Fibroblast of lung (primary cell): ENCODE measurements around the gene ART3. TPM values are rescaled to one million over a fixed set of nuclear protein-coding genes. Genes with fewer than 3 reads are reported as not detected.

Experiments
- DNase-seq, 2 donors: peaks; one replicate each; pipeline versions ENCODE4 v3.0.0 to v3.0.0-alpha.2; 2010; ENCODE audit warnings: low read depth in 2 of 2
- H2AFZ ChIP-seq: 2 replicates; pipeline ENCODE4 v1.5.1; 2012; ENCODE audit warnings: low read length, control low read depth, inconsistent platforms
- H3K27ac ChIP-seq: 2 replicates; pipeline ENCODE4 v1.5.1; 2011; ENCODE audit warnings: low read length, control low read depth; ENCODE audit not compliant: insufficient read depth
- H3K27me3 ChIP-seq: 2 replicates; pipeline ENCODE4 v1.5.1; 2011; ENCODE audit warnings: mild to moderate bottlenecking, low read length; ENCODE audit not compliant: control insufficient read depth, insufficient read depth
- H3K36me3 ChIP-seq: 2 replicates; pipeline ENCODE4 v1.5.1; 2011; ENCODE audit warnings: low read length; ENCODE audit not compliant: control insufficient read depth, insufficient read depth
- H3K4me1 ChIP-seq: 2 replicates; pipeline ENCODE4 v1.5.1; 2011; ENCODE audit warnings: low read length; ENCODE audit not compliant: control insufficient read depth, insufficient read depth; ENCODE audit errors: extremely low read depth
- H3K4me2 ChIP-seq: 2 replicates; pipeline ENCODE4 v1.5.1; 2011; ENCODE audit warnings: low read length, control low read depth; ENCODE audit not compliant: insufficient read depth; ENCODE audit errors: extremely low read depth
- H3K4me3 ChIP-seq, 4 experiments: fragments of 200-600 bp in 1 of 4; sonication (generic) in 1 of 4; replicated peaks in 1 of 4; 2 replicates each; pipeline ENCODE4 v1.5.1; 2011 to 2016; ENCODE audit warnings: low read length in 4 of 4, low read depth in 3 of 4, mild to moderate bottlenecking in 3 of 4, control low read depth in 2 of 4, inconsistent platforms in 1 of 4, mixed read lengths in 1 of 4; ENCODE audit not compliant: insufficient read depth in 1 of 4; ENCODE audit errors: control extremely low read depth in 1 of 4
- H3K79me2 ChIP-seq: 2 replicates; pipeline ENCODE4 v1.5.1; 2012; ENCODE audit warnings: mild to moderate bottlenecking, low read length, inconsistent platforms; ENCODE audit not compliant: control insufficient read depth, insufficient read depth
- H3K9ac ChIP-seq: 2 replicates; pipeline ENCODE4 v1.5.1; 2011; ENCODE audit warnings: mild to moderate bottlenecking, low read length, control low read depth; ENCODE audit not compliant: insufficient read depth
- H3K9me3 ChIP-seq: 2 replicates; pipeline ENCODE4 v1.5.1; 2012; ENCODE audit warnings: low read depth, low read length; ENCODE audit not compliant: control insufficient read depth, insufficient read depth
- H4K20me1 ChIP-seq: 2 replicates; pipeline ENCODE4 v1.5.1; 2011; ENCODE audit warnings: low read length; ENCODE audit not compliant: control insufficient read depth, insufficient read depth; ENCODE audit errors: extremely low read depth
- CTCF ChIP-seq, 2 donors: IDR thresholded peaks in 1 of 2; conservative IDR thresholded peaks in 1 of 2; 1 replicate in 1 of 2; 2 replicates in 1 of 2; pipeline ENCODE4 v1.5.1; 2011 to 2012; ENCODE audit warnings: low read length in 2 of 2, control low read depth in 1 of 2, inconsistent platforms in 1 of 2, low read depth in 1 of 2, mild to moderate bottlenecking in 1 of 2
- EZH2 ChIP-seq: IDR thresholded peaks from 2 replicates; pipeline ENCODE4 v1.5.1; 2012; ENCODE audit warnings: low read length, control low read depth, mild to moderate bottlenecking; ENCODE audit errors: missing control alignments
- polyA plus RNA-seq, 2 donors: library from polyadenylated mRNA; depleted of rRNA in 1 of 2; stranded (reverse) in 1 of 2; unstranded in 1 of 2; fragments of >200 nt; gene quantifications; 2 replicates each; pipeline ENCODE4 v1.2.1, GENCODE V29; 2011 to 2012; ENCODE audit warnings: missing spikeins in 1 of 2
- total RNA-seq: library from RNA; depleted of rRNA; stranded (reverse); fragments of >200 nt; gene quantifications from 2 replicates; pipeline ENCODE4 v1.2.1, GENCODE V29; 2014

Gene ART3
- total and polyA plus RNA-seq, 2 donors (not counting 1 experiment from before 2014, with no cell fraction given): 0.27 TPM; not detected in 1

DNA sequence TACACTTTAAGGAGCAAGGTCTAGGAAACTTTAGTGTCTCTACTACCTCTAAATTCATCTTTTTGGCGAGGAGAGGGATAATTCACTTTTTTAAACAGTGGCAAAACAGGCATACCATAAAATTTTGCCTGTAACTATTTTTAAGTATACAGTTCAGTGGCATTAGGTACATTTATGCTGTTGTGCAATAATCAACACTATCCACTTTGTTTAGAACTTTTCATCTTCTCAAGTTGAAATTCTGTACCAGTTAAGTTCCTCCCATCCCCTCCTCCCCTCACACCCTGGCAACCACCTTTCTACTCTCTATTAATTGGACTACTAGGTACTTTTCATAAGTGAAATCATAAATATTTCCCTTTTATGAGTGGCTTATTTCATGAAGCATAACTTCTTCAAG is 42.3 kb downstream of the ART3 start:
- H3K9ac ChIP-seq: no peak overlapping the region
- H3K79me2 ChIP-seq: no peaks in the 10 kb centered on the region
- no peak overlapping the region for H3K27ac ChIP-seq
- TF ChIP-seq EZH2 (no peak), CTCF (conservative IDR thresholded peaks at IDR 0.05 in 1 of 2, IDR thresholded peaks at IDR 0.05 in 1 of 2; ENCODE audit: low read depth in 1 of 2, low read length in 2 of 2) (no peak)
- no peak overlapping the region for H3K4me2 ChIP-seq
- H3K36me3 ChIP-seq: peaks cover 5% of the 10 kb centered on the region
- no peaks in the 10 kb centered on the region for H3K9me3 ChIP-seq
- no peaks in the 10 kb centered on the region for H3K27me3 ChIP-seq
- H2AFZ ChIP-seq: no peak overlapping the region
- no peaks in the 10 kb centered on the region for H3K4me1 ChIP-seq
- no peak overlapping the region for H3K4me3 ChIP-seq
- no peak for DNase-seq
- no peaks in the 10 kb centered on the region for H4K20me1 ChIP-seq

- peaks cover 5% of the 10 kb centered on the region for H3K36me3 ChIP-seq
- no peak overlapping the region for H3K27ac ChIP-seq
- H3K4me2 ChIP-seq: no peak overlapping the region
- H3K9me3 ChIP-seq: no peaks in the 10 kb centered on the region
- H2AFZ ChIP-seq: no peak overlapping the region
- no peak overlapping the region for H3K4me3 ChIP-seq
- no peak for DNase-seq
- no peaks in the 10 kb centered on the region for H4K20me1 ChIP-seq
- no peak for TF ChIP-seq CTCF (conservative IDR thresholded peaks at IDR 0.05 in 1 of 2, IDR thresholded peaks at IDR 0.05 in 1 of 2; ENCODE audit: low read depth in 1 of 2, low read length in 2 of 2)
- no peak for TF ChIP-seq EZH2
- no peak overlapping the region for H3K9ac ChIP-seq
- H3K27me3 ChIP-seq: no peaks in the 10 kb centered on the region
- no peaks in the 10 kb centered on the region for H3K4me1 ChIP-seq
- no peaks in the 10 kb centered on the region for H3K79me2 ChIP-seq
Measured at GRCh38 chr4:76117536-76117935, 43.0 kb downstream of the ART3 start.

- no peaks in the 10 kb centered on the region for H3K27me3 ChIP-seq
- TF ChIP-seq EZH2 (no peak), CTCF (conservative IDR thresholded peaks at IDR 0.05 in 1 of 2, IDR thresholded peaks at IDR 0.05 in 1 of 2; ENCODE audit: low read depth in 1 of 2, low read length in 2 of 2) (no peak)
- no peaks in the 10 kb centered on the region for H3K4me1 ChIP-seq
- H3K9ac ChIP-seq: no peak overlapping the region
- H3K27ac ChIP-seq: no peak overlapping the region
- H4K20me1 ChIP-seq: no peaks in the 10 kb centered on the region
- peaks cover 6% of the 10 kb centered on the region for H3K36me3 ChIP-seq
- no peak overlapping the region for H3K4me2 ChIP-seq
- H2AFZ ChIP-seq: no peak overlapping the region
- DNase-seq: no peak
- no peaks in the 10 kb centered on the region for H3K9me3 ChIP-seq
- H3K4me3 ChIP-seq: no peak overlapping the region
- H3K79me2 ChIP-seq: no peaks in the 10 kb centered on the region
Measured at GRCh38 chr4:76120199-76120598, 45.7 kb downstream of the ART3 start.
